Measurements from ENCODE around the gene TTC36. TPM values are rescaled to one million over a fixed set of nuclear protein-coding genes. Genes with fewer than 3 reads are reported as not detected.

TTC36 gene
- total and polyA plus RNA-seq, 2 of the 13 experiments (the other 11 are each of a cell fraction or from before 2014, with no cell fraction given) = 0.13 to 0.40 TPM

- TF ChIP-seq ZBTB43 (CRISPR knock-in tag; conservative IDR thresholded peaks at IDR 0.05) (peak; percentile 35), ZNF563 (CRISPR knock-in tag; IDR thresholded peaks at IDR 0.05) (peak; percentile 87; the same call in 1 of the 2 replicates), DBP (CRISPR knock-in tag; IDR thresholded peaks at IDR 0.05; ENCODE audit: not compliant biosample characterization) (no peak), PATZ1 (CRISPR knock-in tag; IDR thresholded peaks at IDR 0.05) (peak; percentile 83), ZXDC (CRISPR knock-in tag; IDR thresholded peaks at IDR 0.05) (0 out of 2 replicates have a peak, but pooled peaks have one; percentile 9), KDM2A (CRISPR knock-in tag; IDR thresholded peaks at IDR 0.05; ENCODE audit: borderline replicate concordance, low read depth) (peak; percentile 69), HMGXB3 (CRISPR knock-in tag; IDR thresholded peaks at IDR 0.05; ENCODE audit: borderline replicate concordance) (no peak), ZBTB7B (CRISPR knock-in tag; IDR thresholded peaks at IDR 0.05) (peak; percentile 78; the same call in 1 of the 2 replicates), ZNF674 (CRISPR knock-in tag; IDR thresholded peaks at IDR 0.05; ENCODE audit: low read depth) (no peak), HMGXB4 (CRISPR knock-in tag; IDR thresholded peaks at IDR 0.05; ENCODE audit: borderline replicate concordance in 1 of 2, low read depth in 1 of 2) (peak in 1 of 2 experiments; percentile 89; a peak in 3 of 4 replicates)
Observed at GRCh38 chr11:118530683-118531596, 3.7 kb downstream of the TTC36 start, which contains the start of gene TMEM25 (continued).

All from HepG2 (cell line).